Jurkat, Clone E6-1 (cell line): Measurements from ENCODE around the gene LRP3.
"Not testable (repeated sequence)": the region's sequence is repeated elsewhere in the genome, so short reads cannot be mapped to it uniquely, and the experiment has no call there.

Experiments used
- DNase-seq: peaks from one replicate; pipeline ENCODE4 v3.0.0-alpha.2; 2011; ENCODE audit warnings: low read depth, low spot score
- H3K4me3 ChIP-seq: 2 replicates; pipeline ENCODE4 v1.5.1; 2011; ENCODE audit warnings: mild to moderate bottlenecking, low read length, control low read depth, moderate library complexity

LRP3 gene

DNA sequence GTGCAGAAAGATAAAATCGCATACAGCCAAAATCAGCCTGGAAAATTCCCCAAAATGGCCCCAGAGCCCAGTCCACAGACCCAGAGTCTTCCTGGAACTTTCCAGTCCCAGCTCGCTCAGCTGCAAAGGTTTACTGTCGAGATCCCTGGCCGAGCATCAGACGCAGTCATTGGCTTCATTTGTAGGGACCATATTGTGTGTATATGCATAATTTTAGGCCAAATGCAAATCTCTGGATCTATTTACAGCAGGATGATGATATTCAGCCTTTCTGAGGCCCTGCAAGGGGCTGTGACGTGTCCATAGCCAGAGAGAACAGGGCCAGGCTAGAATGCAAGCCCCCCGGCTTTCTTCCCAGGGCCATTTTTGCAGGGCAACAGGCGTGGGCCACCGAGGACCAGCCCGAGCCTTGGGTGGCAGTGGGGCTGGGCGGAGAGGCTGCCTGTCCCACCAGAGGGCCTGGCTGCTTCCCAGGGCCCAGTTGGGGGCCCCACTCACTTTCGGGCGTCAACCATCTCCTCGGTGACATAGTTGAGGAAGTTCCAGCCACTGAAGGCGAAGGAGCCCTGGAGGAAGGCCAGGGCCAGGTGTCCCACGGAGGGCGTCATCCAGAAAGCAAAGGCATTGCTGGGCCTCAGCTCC lies 17.8 kb downstream of the LRP3 start:
- H3K4me3 ChIP-seq: no peak overlapping the region
- DNase-seq: no peak

DNA sequence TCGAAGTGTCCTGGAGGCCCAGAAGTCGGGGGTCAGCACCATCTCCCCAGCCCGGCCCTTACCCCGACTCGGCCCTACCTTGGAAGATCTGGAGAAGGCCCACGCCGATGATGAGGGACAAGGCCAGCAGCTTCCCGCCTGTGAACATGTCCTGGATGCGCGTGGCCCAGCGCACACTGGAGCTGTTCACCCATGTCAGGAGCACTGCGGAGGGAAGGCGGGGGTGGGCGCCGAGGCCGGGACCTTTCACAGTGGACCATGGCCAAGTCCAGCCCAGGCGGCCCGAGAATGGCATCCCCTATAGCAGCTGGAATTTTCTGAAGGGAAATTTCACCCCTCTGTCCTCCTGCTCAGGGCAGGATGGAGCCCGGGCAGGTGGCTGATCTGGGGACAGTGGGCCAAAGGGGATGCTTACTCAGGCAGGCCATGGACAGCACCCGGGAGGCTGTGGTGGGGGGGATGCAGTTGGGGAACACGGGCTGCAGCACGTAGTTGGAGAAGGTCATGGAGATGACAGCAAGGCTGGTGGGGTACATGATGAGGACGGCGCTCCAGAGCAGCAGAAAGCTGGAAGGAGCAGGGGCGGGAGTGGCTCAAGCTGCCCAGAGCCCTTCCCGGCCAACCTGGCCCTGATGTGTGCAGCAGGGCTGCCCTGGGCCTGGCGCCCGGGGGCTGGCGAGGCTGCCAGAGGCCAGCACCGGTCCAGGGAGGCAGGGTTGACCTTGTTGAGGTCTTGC lies 18.5 kb downstream of the LRP3 start:
- DNase-seq: no peak
- H3K4me3 ChIP-seq: no peak overlapping the region

- no peak for DNase-seq
Observed at GRCh38 chr19:33214596-33214995, 20.5 kb downstream of the LRP3 start.

GRCh38 chr19:33215438-33216197 lies 21.5 kb downstream of the LRP3 start:
- no peak for DNase-seq
- no peak overlapping the region for H3K4me3 ChIP-seq

More at GRCh38 chr19:33214596-33214995, 20.5 kb downstream of the LRP3 start:
- no peak overlapping the region for H3K4me3 ChIP-seq

GRCh38 chr19:33216198-33216830 lies 22.2 kb downstream of the LRP3 start:
- H3K4me3 ChIP-seq: no peak overlapping the region
- no peak for DNase-seq

DNA sequence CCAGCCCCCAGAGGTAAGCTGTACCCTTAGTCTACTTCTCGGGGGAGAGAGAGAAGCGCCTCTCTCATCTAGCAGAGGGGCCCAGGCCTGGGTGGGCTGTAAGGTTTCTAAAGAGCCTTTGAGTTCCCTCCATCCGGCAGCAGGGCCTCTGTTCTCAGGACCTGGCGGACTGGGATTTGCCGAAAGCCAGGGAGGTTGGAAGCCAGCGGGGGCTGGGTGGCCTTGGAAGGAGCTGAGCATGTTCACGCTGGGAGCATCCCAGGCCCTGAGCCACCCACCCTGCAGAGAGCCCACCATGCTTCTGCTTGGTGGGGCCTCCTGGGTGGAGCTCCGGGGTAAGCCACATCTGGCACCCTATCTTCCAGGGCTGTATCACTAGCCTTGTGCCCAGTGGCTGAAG lies 23.8 kb downstream of the LRP3 start:
- no peak for DNase-seq
- H3K4me3 ChIP-seq: no peak overlapping the region

DNA sequence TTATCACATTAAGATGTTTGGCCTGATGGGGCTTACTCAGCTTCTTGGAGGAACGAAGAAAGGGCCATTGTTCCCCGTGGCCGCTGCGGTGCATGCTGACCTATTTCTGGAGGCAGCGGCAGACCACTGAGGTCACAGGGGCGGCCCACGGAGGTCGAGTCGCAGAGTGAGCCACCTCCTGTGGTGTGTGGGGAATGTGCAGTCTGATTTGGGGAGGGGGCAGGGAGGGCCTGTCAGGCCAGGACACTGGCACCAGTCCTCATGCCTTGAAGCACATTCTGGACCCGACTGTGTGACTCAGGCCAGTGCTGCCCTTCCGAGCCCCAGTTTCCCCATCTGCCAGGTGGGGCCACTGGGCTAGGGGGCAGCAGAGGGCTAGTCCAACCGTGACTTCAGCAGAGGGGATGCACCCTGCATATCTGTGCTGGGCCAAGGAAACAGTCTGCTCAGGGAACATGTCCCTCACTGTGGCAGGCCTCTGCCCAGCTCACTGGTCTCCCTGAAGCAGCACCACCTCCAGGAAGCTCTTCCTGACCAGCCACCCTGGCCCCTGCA lies 25.2 kb downstream of the LRP3 start:
- DNase-seq: no peak
- H3K4me3 ChIP-seq: no peak overlapping the region

DNA sequence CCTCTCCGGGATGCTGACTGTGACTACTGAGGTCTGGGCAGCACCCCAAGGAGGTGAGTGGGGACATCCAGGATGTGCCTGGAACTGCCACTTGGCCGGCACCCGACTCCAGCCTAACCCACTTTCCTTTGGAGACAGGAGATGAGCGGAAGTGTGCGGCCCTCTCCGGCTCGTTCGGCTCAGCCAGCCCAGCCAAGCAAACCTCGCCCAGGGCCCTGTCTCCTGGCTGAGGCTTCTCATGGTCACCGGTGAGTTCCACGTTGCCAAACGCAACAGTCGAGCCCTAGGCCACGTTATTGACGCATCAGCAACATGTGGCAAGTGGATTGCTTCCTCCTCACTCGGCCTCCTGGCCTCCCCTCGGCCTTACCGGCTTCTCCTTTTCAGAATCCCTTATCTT lies 26.0 kb downstream of the LRP3 start:
- DNase-seq: no peak
- no peak overlapping the region for H3K4me3 ChIP-seq

DNA sequence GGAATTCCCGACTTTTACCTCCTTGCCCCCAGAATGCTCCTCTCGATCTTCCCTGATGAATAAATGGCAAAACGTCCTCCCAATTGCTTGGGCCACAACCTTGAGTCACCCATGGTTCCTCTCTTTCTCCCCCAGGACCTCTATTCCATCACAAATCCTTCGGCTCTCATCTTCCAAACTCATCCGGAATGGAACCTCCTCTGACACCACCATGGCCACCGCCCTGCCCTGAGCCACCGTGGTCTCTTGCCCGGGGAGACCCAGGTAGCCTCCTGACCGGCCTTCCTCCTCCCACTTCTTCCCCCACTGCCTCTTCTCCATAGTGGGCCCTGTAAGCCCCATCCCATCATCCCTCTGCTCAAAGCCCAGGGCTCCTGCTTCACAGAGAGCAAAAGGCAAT lies 26.6 kb downstream of the LRP3 start:
- no peak for DNase-seq
- no peak overlapping the region for H3K4me3 ChIP-seq

DNA sequence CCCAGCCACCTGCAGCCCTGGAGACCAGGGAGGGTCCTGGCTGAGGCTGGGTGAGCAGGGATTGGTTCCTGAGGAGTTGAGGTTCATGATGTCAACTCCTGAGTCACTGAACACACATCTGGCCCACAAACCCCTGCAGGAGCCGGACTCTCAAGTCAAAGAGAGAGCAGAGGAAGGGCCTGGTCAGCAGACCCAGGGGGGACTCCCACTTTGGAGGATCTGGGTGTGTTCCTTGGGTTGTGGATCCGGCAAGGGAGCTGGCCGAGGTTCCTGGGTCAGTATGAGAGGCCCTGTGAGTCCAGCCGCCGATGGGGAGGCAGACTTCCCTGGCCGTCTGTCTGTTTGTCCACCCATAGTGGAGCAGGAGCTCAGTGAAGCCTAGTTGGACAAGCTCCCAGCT lies 27.5 kb downstream of the LRP3 start:
- no peak for DNase-seq
- no peak overlapping the region for H3K4me3 ChIP-seq

GRCh38 chr19:33222255-33222654 lies 28.1 kb downstream of the LRP3 start:
- not testable (repeated sequence) for H3K4me3 ChIP-seq, DNase-seq

DNA sequence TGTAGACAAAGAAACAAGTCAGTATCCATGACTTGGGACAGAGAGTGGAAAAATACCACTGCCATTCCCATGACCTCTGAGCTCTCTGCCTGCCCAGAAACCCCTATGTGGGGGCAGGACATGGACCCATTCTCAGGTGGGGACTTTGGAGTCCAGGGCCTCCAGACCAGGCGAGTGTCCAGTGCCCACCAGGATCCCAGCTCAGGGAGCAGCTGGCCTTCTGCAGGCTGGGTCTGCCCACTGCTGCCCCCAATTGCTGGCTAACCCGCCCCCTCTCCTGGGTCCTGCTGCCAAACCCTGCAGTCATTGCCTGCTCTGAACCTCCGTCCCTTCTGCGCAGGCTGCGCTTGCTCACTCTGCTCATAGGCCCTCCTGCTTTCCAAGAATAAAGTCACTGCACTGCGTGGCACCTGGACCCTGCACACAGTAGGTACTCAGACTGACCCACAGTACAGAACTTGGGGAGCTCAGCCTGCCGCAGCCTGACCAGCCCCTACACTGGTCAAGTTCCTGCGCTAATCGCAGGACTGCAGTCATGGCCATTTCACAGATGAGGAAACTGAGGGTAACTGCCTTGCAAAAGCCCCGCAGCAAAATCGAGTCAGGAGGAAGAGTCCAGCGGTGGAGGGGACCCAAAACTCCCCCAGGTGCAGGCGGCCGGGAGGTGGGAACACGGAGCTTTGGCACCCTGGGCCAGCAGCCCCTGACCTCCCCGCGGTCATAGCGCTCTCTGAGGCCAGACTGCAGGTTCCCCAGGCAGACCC lies 30.7 kb downstream of the LRP3 start:
- no peak overlapping the region for H3K4me3 ChIP-seq
- no peak for DNase-seq

DNA sequence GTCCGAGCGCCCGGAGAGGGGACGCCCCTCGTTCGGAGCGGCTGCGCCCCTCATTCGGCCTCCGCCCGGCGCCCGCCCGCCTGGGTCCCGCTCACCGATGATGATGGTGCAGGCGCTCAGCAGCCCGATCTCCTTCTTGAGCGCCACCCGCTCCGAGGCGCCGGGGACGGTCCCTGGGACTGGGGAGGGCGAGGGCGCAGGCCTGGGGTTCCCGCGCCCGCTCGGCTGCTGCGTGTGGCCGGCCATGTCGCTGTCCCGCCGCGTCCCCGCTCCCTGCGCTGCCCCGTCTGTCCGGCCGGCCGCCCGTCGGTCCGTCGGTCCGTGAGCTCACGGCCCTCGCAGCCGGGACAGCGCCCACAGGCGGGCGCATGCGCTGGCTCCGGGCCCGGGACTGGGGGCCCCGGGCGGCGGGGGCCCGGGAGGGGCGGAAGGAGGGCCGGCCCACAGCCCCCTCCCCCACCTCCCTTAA lies 31.4 kb downstream of the LRP3 start, which contains the start of gene SLC7A10:
Gene SLC7A10 (minus strand): TSS at position 393 of the 469 bp plus-strand sequence. CDS start 147 bp downstream, at position 246.
- DNase-seq: no peak
- H3K4me3 ChIP-seq: no peak within 1 kb of the TSS

DNA sequence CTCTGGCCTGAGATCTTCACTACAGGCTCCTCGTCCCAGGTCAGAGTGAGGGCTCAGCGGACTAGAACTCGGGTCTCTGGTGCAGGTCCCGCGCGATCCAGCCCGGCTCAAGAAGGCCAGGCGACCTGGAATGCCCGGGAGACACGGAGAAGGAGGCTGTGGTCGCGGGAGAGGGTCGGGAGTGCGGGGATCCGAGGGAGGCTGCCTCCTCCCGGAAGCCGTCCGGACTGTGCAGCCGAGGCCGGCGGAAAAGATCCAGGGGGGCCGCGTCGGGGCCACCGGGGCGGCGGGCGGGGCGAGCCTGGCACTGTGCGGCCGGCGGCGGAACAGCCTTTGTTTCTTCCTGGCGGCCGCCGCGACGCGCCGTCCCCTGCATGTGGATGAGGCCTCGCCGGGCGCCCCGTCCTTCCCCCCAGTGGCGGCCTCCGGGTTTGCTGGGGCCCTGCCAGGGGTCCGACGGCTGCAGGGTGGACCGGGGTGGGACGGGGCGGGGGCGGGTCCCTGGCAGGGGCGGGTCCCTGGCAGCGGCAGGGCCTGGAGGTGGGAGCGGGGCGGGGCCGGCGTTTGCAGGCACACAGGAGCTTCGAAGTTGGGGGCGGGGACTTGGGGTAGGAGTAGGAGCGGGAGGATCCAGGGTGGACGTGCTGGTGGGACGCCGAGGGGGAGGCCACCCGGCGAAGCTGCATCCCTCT lies 32.6 kb downstream of the LRP3 start:
- DNase-seq: no peak
- no peak overlapping the region for H3K4me3 ChIP-seq

DNA sequence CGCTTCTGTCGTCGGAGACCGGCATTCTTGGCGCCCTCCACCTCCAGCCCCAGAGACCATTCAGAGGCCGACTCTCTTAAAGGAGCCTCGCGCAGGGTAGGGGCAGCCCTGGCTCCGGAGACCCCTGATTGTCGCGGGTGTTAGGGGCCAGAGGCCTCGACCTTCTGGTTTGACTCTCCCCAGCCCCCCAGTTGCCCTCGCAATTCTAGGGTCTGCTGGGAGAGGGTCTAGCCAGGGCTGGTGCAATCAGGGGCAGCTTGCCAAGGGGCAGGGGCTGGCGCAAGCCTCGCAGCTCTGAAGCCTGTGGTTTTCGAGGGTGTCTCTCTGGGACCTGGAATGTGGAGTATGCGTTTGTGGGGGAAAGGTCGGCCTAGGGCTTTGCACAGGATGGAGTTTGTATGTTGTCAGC lies 33.1 kb downstream of the LRP3 start:
- no peak overlapping the region for H3K4me3 ChIP-seq
- DNase-seq: no peak

DNA sequence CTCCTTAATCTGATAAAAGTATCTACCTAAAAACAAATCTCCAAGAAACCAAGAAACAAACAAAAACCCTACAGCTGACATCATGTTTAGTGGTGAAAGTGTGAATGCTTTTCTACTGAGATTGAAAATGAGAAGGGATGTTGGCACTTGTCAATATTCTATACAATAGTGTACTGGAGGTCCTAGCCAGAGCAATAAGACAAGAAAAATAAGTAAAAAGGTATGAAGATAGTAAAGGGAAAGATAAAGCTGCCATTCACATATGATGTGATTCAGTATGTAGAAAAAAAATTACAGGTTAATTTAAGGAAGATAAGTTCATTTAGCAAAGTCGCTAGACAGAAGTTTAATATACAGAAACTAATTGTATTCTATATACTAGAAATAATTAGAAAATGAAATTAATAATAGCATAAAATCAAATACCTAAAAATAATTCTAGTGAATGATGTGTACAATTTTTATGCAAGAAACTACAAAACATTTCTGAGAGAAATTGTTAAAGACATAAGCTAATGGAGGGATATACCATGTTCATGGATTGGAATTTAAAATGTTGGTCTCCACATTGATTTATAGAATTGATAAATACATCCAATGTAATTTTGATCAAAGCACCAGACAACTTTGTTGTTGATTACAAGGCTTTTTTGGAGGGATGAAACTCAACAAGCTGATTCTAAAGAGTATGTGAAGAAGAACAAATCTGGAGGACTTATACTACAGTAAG lies 33.9 kb downstream of the LRP3 start:
- DNase-seq: no peak
- H3K4me3 ChIP-seq: no peak overlapping the region

GRCh38 chr19:33229962-33230361 lies 35.8 kb downstream of the LRP3 start:
- DNase-seq: no peak
- no peak overlapping the region for H3K4me3 ChIP-seq
